ENCODE measurements around the gene SPNS2.

Gene SPNS2

GRCh38 chr17:4544135-4544950 is 45.7 kb downstream of the SPNS2 start:
- H3K36me3 ChIP-seq (ENCODE audit: insufficient read depth, low read length) = peaks cover 80% of the 10 kb centered on the region; the same call in 1 of the 2 replicates
- no peak overlapping the region for H3K9ac ChIP-seq (ENCODE audit: insufficient read length)
- H3K27ac ChIP-seq = no peak overlapping the region
- TF ChIP-seq EZH2 (IDR thresholded peaks at IDR 0.05) (no peak), POLR2AphosphoS5 (IDR thresholded peaks at IDR 0.05; ENCODE audit: borderline replicate concordance, low read depth, low read length) (no peak), FOXP2 (optimal IDR thresholded peaks at IDR 0.05; ENCODE audit: control extremely low read depth, extremely low read length, insufficient read depth) (no peak)
- H3K4me3 ChIP-seq = no peak overlapping the region
- no peaks in the 10 kb centered on the region for H3K9me3 ChIP-seq (ENCODE audit: low read depth, low read length)
- DNase-seq (ENCODE audit: low read depth, low spot score) = no peak

DNA sequence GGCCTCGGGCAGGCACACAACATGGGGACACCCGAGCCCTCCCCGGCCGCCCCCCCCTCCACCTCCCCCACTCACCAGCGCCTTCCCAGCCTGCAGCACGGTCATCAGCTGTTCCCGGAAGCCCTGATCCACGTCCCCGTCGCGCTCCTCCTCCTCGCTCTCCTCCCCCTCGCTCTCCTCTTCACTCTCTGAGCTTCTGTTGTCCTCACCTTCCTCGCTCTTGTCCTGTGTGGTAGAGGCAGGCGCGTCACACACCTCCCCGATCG is 46.2 kb downstream of the SPNS2 start:
- H3K36me3 ChIP-seq (ENCODE audit: insufficient read depth, low read length) = peaks cover 82% of the 10 kb centered on the region; the same call in 1 of the 2 replicates

GRCh38 chr17:4545217-4545951 is 46.7 kb downstream of the SPNS2 start:
- no peak overlapping the region for H3K27ac ChIP-seq
- DNase-seq (ENCODE audit: low read depth, low spot score) = no peak
- H3K9me3 ChIP-seq (ENCODE audit: low read depth, low read length) = no peaks in the 10 kb centered on the region
- H3K36me3 ChIP-seq (ENCODE audit: insufficient read depth, low read length) = peaks cover 82% of the 10 kb centered on the region; the same call in 1 of the 2 replicates
- TF ChIP-seq POLR2AphosphoS5 (IDR thresholded peaks at IDR 0.05; ENCODE audit: borderline replicate concordance, low read depth, low read length) = no peak
- no peak for TF ChIP-seq FOXP2 (optimal IDR thresholded peaks at IDR 0.05; ENCODE audit: control extremely low read depth, extremely low read length, insufficient read depth)
- no peak for TF ChIP-seq EZH2 (IDR thresholded peaks at IDR 0.05)
- H3K9ac ChIP-seq (ENCODE audit: insufficient read length) = no peak overlapping the region
- H3K4me3 ChIP-seq = no peak overlapping the region

More for the DNA sequence above, 46.2 kb downstream of the SPNS2 start:
- TF ChIP-seq POLR2AphosphoS5 (IDR thresholded peaks at IDR 0.05; ENCODE audit: borderline replicate concordance, low read depth, low read length) = no peak
- Histone ChIP-seq H3K27ac (no peak overlapping the region), H3K9me3 (ENCODE audit: low read depth, low read length) (no peaks in the 10 kb centered on the region), H3K4me3 (no peak overlapping the region), H3K9ac (ENCODE audit: insufficient read length) (no peak overlapping the region)
- DNase-seq (ENCODE audit: low read depth, low spot score) = no peak

GRCh38 chr17:4547118-4547906 is 48.6 kb downstream of the SPNS2 start:
- H3K36me3 ChIP-seq (ENCODE audit: insufficient read depth, low read length) = peaks cover 82% of the 10 kb centered on the region
- H3K4me3 ChIP-seq = no peak overlapping the region
- H3K27ac ChIP-seq = no peak overlapping the region
- TF ChIP-seq POLR2AphosphoS5 (IDR thresholded peaks at IDR 0.05; ENCODE audit: borderline replicate concordance, low read depth, low read length) (no peak), FOXP2 (optimal IDR thresholded peaks at IDR 0.05; ENCODE audit: control extremely low read depth, extremely low read length, insufficient read depth) (no peak), EZH2 (IDR thresholded peaks at IDR 0.05) (no peak)
- H3K9ac ChIP-seq (ENCODE audit: insufficient read length) = no peak overlapping the region
- no peak for DNase-seq (ENCODE audit: low read depth, low spot score)
- H3K9me3 ChIP-seq (ENCODE audit: low read depth, low read length) = no peaks in the 10 kb centered on the region

GRCh38 chr17:4548061-4548461 is 49.4 kb downstream of the SPNS2 start:
- peaks cover 84% of the 10 kb centered on the region for H3K36me3 ChIP-seq (ENCODE audit: insufficient read depth, low read length)
- no peak overlapping the region for H3K9ac ChIP-seq (ENCODE audit: insufficient read length)
- H3K9me3 ChIP-seq (ENCODE audit: low read depth, low read length) = no peaks in the 10 kb centered on the region
- H3K27ac ChIP-seq = no peak overlapping the region
- TF ChIP-seq POLR2AphosphoS5 (IDR thresholded peaks at IDR 0.05; ENCODE audit: borderline replicate concordance, low read depth, low read length) (no peak), FOXP2 (optimal IDR thresholded peaks at IDR 0.05; ENCODE audit: control extremely low read depth, extremely low read length, insufficient read depth) (no peak), EZH2 (IDR thresholded peaks at IDR 0.05) (no peak)
- no peak overlapping the region for H3K4me3 ChIP-seq
- no peak for DNase-seq (ENCODE audit: low read depth, low spot score)

GRCh38 chr17:4548721-4549531 is 50.2 kb downstream of the SPNS2 start:
- Histone ChIP-seq H3K27ac (no peak overlapping the region), H3K9me3 (ENCODE audit: low read depth, low read length) (no peaks in the 10 kb centered on the region), H3K36me3 (ENCODE audit: insufficient read depth, low read length) (peaks cover 85% of the 10 kb centered on the region), H3K4me3 (no peak overlapping the region), H3K9ac (ENCODE audit: insufficient read length) (no peak overlapping the region)
- TF ChIP-seq FOXP2 (optimal IDR thresholded peaks at IDR 0.05; ENCODE audit: control extremely low read depth, extremely low read length, insufficient read depth) (no peak), EZH2 (IDR thresholded peaks at IDR 0.05) (no peak), POLR2AphosphoS5 (IDR thresholded peaks at IDR 0.05; ENCODE audit: borderline replicate concordance, low read depth, low read length) (no peak)
- DNase-seq (ENCODE audit: low read depth, low spot score) = no peak

- no peak overlapping the region for H3K4me3 ChIP-seq
- TF ChIP-seq FOXP2 (optimal IDR thresholded peaks at IDR 0.05; ENCODE audit: control extremely low read depth, extremely low read length, insufficient read depth) (no peak), EZH2 (IDR thresholded peaks at IDR 0.05) (no peak), POLR2AphosphoS5 (IDR thresholded peaks at IDR 0.05; ENCODE audit: borderline replicate concordance, low read depth, low read length) (no peak)
- DNase-seq (ENCODE audit: low read depth, low spot score) = no peak
- H3K9ac ChIP-seq (ENCODE audit: insufficient read length) = no peak overlapping the region
- peaks cover 87% of the 10 kb centered on the region for H3K36me3 ChIP-seq (ENCODE audit: insufficient read depth, low read length)
- no peak overlapping the region for H3K27ac ChIP-seq
- H3K9me3 ChIP-seq (ENCODE audit: low read depth, low read length) = no peaks in the 10 kb centered on the region
These were observed 51.3 kb downstream of the SPNS2 start for GRCh38 chr17:4549781-4550533.

Measured in SK-N-MC (cell line).